UCSD-AML1 (cell line): Measurements from ENCODE around the gene VIPR2.

Experiments used
- DNase-seq: peaks from one replicate; lab custom pipeline; 2025; ENCODE audit not compliant: unreplicated experiment; lab: John Stamatoyannopoulos, UW

The VIPR2 gene

DNA sequence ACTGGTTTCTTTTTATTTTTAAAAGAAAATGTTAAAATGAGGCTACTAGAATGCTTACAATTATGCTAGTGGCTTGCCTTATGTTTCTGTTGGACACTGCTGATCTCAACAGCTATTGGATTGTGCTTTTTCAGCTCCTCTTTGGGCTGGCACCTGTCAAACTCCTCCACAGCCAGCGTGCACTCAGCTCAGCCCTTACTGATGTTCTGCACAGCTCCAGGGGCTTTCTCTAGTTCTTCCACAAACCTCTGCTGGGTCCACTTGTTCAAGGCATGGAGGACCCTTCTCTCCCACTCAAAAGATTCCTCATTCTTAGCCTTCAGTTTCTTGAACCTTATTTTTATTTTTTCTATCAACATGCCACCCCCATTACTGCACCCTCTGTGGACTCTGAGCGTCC is 96.0 kb downstream of the VIPR2 start:
- DNase-seq, result no peak

DNA sequence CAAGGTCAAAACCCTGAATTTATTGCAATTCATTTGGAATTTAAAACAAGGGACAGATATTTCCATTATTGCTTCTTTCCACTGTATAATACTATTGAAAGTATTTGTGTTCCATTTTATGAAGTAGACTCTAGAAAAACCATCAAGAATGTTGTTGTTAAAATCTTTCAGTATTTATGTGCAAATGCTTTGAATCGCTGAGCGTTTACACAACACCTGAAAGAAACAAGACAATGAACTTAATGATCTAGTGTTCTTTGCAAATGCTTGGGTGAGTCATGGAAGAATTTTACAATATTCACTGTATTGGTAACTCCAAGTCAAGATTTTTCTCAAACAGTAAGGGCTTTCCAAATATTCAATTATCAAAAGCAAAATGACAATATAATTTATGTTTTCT is 97.1 kb downstream of the VIPR2 start:
- DNase-seq, result no peak

DNA sequence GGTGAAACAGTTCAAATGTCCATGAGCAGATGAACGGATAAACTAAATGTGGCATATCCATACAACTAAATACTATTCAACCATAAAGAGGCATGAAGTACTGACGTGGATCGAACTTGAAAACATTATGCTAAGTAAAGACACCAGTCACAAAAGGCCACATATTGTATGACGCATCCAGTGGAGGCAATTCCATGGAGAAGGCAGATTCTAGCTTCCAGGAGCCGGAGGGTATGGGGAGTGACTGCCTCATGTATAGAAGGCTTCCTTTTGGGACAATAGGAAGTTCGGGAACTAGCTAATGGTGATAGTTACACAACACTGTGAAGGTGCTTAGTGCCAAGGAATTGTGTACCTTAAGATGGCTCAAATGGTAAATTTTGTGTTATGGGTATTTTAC is 98.4 kb downstream of the VIPR2 start:
- no peak for DNase-seq

DNA sequence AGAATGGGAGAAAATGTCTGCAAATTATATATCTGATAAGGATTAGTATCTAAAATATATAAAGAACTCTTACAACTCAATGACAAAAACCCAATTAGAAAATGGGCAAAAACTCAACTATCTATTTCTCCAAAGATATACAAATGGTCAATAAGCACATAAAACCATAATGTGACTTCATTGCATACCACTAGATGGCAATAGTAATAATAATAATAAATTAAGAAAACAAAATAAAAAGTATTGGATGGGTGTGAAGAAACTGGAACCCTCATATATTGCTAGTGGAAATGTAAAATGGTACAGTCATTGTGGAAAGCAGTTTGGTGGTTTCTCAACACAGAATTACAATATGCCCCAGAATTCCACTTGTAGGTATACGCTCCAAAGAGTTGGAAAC is 98.8 kb downstream of the VIPR2 start:
- no peak for DNase-seq

DNA sequence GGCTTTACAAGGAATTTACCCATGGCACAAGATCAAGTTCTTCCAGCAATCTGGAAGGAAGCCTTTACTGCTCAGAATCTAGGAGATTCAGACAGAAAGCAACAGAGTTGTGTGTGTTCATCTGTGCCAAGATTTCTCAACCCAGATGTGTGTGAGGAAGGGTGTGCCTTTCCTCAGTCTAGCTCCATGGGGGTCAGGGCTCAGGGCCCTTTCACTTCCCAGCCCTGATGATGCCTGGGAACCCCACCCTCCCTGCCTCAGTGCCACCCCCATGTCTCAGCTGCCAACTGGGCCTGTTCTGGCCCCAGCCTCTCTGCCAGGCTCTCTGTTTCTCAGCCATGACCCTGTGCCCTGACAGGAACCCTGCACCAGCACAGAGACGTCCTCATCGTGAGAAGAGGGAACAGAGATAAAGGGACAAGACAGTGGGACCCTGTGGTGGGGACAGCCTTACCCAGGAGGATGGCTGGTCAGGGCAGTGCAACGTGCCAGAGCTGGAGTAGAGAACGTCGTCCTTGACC is 102.0 kb downstream of the VIPR2 start:
- no peak for DNase-seq

DNA sequence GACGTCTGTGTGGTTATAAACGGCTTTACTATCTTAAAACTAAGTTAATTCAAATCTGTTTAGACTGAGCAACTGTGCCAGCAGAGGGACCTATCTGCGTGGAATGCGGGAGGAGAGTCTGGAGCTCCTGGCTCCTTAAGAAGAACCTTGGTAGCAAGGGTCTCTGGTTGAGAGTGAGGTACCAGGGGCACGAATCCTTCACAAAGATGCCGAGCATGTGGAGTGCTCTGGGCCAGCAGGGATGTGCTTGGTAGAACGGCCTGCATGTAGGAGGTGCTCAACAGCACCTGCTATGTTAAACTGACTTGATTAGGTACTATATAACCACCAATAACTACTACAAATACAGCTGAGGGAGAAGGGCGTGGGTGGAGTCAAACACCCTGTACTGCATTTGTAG is 102.6 kb downstream of the VIPR2 start:
- DNase-seq, result no peak

DNA sequence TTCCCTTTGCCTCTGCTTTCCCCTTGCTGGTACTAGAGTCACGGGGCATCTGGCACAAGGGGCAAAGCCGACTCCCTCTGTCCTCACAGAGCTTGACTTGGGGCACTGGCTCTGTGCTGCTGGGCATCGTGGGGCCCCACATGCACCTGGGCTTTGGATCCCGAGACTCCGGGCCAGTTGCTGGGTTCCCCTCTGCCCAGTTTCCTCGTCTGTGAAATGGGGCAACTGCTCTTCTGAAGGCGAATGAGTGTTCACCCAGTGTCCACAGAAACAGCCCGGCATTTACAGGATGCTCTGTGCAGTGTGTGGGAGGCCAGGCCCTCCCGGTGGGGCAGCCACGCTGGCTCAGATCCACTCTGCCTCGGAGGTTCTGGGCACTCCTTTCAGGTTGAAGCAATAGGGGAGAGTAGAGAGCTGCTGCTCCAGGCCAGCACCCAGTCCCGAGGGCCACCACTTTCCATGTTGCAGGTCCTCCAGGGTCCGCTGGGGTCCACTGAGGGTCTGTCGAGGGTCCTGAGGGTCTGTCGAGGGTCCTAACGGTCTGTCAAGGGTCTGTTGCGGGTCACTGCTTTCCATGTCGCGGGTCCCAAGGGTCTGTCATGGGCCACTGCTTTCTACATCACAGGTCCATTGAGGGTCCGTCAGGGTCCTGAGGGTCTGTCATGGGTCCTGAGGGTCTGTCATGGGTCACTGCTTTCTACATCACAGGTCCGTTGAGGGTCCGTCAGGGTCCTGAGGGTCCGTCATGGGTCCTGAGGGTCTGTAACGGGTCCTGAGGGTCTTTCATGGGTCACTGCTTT is 103.6 kb downstream of the VIPR2 start:
- DNase-seq, result no peak

DNA sequence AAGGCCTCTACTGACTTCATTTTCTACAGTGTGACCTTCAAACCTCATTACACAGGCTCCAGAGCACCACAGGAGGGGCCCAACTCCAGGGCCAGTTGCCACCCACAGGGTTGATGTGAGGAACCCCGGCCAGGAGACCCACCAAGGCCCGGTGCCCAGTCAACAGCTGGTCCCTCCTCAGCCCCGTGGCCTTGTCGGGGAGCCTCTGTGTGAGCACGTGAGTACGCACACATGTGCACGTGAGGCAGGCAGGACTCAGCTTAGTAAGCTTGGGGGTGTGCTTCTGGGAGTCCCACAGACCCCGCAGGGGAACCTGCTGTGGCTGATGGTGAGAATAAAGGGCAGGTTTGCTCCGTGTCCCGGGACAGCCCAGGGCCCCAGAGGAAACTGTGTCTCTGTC is 104.5 kb downstream of the VIPR2 start:
- no peak for DNase-seq

DNA sequence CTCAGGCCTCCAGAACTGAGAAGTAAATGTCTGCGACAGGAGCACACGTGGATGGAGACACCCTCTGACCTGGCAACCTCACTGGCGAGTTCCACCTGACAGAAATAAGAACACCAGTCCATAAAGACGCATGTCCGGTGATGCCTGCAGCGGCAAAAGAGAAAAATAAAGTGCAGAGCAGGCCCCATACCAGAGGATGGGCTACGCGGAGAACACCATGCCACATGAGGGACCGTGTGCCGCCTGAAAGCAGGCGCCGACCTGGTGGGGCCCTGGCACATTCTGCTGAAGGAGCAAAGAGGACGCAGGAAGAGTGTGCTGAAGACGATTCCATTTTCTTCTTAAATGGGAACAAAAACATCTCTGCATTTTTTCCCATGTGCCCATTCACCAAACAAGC is 105.0 kb downstream of the VIPR2 start:
- DNase-seq, result no peak

DNA sequence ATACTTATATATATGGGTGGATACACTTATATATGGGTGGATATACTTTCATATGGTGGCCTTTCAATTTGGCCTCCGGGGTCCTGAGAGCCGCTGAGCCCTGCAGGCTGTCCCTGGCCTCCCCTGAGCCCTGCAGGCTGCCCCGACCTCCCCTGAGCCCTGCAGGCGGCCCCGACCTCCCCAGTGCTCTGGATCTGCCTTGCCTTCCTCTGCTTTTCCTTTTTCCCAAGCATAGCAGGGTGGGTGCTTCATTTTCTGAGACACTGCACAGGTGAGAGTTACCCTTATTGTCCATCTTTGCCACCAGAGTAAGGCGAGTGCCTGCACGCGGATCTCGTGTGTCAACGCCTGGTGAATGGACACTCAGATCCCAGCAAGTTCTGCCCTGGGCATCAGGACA is 106.6 kb downstream of the VIPR2 start:
- no peak for DNase-seq

DNA sequence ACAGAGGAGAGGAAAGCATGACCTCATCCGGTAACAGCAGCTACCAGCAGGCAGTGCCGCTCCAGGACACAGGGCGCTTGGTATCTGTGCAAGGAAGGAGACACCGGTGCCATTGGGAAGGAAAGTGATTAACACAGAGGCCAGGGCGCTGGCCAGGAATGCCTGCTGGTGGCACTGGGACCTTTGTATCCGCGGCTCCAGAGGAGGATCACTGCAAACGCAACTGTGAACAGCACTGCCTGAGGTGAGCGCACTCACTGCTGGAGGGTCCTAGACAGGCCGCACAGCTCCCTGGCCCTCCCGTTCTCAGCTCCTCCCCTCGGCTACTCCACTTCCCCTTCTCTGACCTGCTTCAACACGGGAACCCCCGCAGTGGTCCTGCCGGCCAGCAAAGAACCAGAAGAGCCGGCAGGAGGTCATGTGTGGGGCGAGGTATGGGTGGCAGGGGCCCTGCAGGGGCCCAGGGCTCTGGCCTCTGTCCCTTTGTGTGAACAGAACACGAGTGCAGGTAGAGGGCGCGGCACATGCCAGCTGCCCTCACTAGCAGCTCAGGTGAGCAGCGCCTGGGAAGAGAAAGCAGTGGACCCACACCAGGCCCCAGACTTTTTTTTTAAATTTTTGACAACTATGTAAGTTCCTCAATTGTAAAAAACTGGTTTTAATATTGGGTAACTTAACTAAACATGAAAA is 107.6 kb downstream of the VIPR2 start:
- no peak for DNase-seq

DNA sequence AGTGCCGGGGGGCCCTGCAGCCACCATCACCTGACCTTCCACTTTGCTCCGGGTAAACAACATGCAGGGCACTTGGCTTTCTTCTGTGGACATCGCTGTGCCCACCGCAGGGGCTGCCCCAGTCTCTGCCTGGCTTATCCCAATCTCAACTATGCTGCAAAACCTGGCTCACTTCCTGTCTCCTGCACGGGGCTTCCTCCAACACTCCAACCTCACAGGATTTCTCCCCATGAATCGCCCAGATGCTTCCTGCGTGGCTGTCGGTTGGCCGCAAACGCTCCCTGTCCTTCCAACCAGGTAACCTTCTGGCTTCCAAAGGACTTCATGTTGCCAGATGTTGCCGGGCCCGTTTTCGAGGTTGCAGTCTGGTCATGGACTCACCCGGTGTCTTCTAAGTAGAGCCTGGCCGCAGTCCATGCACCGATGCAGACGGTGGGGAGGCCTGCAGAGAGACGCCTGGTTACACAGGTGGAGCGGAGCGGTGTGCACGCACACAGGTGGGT is 109.0 kb downstream of the VIPR2 start:
- no peak for DNase-seq

DNA sequence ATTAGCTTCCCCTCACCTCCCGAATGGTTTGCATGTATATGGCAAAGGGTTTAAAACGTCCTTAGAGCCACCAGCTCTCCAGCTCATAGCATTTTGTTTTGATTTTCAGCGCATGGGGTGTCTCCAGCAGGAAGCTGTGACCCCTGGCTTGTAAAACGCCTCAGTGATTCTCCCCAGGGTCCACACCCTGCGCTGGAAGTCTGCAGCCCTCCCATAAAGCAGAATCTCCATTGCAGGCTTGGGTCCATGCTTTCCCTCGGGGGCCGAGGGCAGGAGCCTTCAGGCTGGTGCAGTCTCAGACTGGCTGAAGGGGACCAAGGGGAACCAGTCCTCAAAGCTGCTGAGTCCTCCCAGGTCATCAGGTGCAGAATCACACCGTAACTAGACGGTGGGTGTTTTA is 109.7 kb downstream of the VIPR2 start:
- DNase-seq, result no peak

DNA sequence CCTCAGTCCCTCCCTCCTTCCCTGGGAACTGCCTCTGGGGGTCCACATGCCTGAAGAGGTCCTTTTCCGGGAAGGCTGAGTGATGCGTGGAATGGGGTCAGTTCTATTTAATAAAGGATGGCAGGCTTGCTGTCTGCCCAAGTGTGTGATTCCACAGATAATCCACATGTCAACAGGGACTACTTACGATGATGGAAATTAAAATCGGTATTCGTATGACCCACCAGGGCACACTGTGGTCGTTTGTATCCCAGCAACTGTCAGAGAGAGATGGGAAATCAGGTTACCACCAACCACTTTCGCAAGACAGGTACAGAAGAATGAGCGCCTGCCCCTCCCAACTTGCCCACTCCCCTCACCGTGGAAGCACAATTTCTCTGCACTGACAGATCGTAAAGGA is 110.3 kb downstream of the VIPR2 start:
- no peak for DNase-seq

DNA sequence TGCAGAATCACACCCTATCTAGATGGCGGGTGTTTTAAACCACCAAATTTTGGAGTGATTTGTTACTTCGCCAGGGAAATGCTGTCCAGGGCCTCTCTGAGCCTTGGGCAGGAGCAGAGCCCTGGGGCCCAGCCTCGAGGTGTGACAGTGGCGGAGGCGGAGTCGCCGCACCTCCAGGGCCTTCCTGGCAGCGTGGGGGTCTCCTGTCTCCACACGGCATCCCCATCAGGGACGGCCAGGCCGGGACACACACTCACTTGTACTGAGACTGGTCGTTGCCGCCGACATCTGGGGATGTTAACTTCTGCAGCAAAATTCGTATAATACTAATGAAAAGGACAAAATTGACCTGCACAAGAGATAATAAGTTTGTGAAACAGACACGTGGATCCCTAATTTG is 110.7 kb downstream of the VIPR2 start:
- DNase-seq, result no peak

DNA sequence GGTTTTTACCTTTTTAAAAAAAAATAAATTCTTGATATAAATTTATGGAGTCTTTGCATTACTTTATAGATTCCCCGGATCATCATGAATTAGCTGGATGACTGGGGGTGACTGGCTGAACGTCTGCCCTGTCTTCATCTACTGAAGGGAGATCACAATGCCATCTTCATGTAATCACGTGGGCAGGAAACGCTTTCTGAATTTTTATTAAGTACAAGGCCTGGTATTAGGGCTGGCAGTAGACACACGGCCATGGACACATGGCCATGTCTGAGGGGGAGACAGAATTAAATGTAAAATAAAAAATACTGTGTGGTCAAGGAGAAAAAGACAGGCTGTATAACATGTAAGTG is 111.2 kb downstream of the VIPR2 start:
- DNase-seq, result no peak

DNA sequence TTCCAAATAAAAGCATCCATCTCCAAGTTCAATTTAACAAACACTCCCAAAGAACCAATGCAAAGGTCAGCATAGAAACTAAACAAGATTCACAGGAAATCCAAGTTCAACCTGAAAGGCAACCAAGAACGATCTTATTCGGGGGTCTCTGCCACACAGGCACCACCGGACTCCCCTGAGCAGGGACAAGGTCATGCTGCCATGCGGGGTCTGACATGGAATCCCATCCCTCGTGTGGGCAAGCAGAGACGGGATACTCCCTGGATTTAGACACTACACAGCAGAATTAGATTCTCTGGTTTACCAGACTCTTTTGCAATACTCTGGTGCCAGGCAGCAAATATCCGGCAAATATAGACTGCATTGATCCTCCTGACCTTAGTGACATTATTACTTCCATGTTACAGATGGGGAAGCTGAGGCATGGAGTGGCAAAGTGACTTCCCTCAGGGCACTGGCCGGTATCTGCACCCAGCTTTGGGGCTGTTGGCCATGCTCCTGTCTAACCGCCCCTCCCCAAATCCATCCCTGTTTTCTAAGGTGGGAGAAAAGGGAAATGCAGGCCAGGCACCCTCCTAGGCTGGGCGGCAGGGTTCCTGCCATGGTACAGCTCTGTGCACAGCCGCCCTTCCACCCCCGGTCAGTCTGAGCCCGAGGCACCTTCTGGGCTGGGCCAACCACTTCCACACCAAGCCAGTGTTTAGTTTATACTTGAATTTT is 111.8 kb downstream of the VIPR2 start:
- DNase-seq, result no peak

DNA sequence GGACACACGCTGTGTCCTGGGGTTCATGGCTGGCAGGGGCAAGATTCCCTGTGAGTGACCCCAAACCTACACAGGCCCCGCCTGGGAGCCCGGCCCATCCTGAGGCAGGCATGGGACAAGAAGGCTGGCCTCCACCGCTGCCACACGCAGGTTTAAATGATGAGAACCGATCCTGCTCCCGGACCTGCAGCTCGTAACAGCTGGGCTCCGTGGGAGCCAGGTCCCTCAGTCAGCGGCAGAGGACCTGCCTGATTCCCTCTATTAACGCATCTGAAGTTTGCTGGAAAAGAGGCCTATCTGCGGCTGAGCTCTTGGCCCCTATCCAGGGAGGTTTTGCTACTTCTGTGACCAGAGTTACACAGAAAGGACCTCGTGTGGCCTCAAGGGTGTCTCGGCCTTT is 112.3 kb downstream of the VIPR2 start:
- no peak for DNase-seq

DNA sequence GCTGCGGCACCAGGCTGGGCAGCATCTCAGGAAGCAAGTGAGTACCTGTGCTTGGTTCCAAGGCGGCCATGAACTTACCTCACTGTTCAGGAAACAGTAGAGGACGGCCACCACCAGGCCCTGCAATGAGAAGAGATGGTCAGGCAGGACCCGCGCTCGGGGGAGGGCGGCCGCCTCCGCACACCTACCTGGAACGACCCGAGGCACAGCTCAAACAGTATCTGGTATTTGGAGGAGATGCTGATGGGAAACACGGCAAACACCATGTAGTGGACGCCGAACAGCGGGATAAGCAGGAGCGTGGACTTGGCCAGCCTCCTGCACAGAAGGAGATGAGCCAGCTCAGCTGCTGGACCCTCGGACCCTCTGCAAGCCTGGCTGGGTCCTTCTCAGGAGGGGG is 112.9 kb downstream of the VIPR2 start:
- no peak for DNase-seq

DNA sequence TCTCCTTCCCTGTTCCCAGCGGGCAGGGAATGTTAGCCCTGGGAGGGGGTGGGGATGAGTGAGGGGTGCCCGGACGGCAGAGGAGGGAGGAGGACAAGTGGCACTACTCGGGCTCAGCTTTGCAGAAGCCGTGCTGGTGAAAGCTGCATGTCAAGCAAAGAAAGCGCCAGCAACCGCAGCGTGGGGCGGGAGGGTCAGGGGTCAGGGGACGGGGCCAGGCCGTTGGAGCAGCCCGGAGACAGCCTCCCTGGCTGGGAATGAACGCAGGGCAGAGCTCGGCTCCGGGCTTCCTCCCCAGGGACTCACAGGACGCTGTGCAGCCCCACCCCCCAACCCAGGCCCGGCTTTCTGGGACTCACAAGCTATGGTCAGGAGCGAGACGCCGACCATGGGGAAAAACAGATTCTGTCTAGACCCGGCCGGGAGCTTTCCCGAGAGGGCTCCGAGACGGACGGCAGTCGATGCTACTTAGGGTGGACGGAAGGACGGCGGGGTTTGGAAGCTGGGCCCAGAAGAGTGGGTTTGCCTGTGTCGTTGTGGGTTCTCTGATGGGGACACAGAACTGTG is 113.4 kb downstream of the VIPR2 start:
- DNase-seq, result no peak

DNA sequence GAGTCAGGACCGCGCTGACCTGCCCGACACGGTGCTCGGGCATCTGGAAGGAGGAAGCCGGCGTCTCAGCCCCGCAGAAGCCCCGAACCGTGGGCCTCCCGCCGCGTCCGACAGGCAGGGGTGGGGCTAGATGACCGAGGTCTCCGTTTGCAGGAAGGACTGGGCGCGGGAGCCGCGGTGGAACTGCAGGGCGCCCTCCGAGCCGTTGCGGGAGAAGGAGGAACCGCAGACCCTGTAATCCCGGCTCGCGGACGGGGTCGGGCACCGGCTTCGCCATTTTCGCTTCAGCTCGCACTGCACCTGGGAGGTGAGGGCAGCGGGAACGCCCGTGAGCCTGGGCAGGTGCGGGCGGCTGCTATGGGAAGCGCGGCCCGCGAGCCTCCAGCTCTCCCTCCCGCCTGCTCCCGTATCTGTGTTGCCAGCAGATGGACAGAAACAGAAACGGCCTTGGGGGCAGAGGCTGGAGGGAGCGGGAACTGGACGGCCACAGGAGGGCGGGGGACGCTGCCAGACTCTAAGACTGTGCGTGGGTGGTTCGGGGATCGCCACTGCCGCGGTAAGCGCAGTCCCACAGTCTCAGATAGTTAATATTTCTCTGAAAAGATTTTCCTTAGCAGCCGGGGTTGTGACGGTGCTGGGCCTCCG is 114.1 kb downstream of the VIPR2 start:
- DNase-seq, result no peak
